ENCODE data around the gene SLC22A17.
"Not testable (repeated sequence)": the region's sequence is repeated elsewhere in the genome, so short reads cannot be mapped to it uniquely, and the experiment has no call there.

Gene SLC22A17

DNA sequence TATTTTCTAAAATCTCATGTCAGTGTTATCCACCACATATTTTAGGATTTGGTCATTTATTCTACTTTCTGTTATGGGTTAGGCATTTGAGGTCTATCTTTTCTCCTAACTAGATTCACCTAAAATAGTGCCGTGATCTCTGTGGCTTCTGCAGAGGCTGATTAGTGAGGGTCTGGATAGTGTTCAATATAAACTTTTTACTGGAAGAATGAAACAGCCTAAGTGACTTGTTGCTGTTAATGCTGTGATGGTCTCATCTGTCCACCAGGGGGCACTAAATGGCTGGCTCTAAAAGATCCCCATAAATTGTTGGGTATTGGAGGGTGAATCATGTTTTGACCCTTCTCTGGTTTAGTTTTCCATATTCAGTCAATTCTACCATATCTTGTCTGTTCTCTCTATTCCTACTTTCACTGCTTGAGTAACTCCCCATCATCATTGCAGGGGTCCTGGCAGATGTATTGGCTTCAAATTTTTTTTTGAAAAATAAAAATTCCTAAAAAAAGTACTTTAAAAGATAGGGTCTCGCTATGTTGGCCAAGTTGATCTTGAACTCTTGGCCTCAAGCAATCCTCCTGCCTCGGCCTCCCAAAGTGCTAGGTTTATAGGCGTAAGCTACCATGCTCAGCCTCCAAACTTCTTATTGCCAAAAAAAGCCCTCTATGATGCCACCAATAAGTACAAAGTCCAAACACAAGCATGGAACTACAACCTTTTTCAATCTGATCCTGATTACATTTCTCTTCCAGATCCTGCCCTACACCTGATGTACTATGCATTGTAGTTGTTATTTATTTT lies 24.5 kb downstream of the SLC22A17 start:
- peak; percentile 51 for DNase-seq

- DNase-seq, result no peak
Measured at GRCh38 chr14:23326491-23327332, 26.0 kb downstream of the SLC22A17 start.

DNA sequence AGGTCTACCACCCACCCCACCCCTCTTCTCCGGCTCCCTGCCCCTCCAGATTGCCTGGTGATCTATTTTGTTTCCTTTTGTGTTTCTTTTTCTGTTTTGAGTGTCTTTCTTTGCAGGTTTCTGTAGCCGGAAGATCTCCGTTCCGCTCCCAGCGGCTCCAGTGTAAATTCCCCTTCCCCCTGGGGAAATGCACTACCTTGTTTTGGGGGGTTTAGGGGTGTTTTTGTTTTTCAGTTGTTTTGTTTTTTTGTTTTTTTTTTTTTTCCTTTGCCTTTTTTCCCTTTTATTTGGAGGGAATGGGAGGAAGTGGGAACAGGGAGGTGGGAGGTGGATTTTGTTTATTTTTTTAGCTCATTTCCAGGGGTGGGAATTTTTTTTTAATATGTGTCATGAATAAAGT lies 26.9 kb downstream of the SLC22A17 start:
- not testable (repeated sequence) for DNase-seq

DNA sequence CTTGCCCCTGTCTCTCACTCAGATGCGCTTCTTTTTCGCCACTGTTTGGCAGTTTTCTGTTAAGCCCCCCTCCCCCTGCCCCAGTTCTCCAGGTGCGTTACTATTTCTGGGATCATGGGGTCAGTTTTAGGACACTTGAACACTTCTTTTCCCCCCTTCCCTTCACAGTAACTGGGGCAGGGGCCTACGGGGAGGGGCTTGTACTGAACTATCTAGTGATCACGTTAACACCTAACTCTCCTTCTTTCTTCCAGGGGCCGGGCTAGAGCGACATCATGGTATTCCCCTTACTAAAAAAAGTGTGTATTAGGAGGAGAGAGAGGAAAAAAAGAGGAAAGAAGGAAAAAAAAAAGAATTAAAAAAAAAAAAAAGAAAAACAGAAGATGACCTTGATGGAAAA lies 27.7 kb downstream of the SLC22A17 start:
- no peak for DNase-seq

GRCh38 chr14:23324455-23324846 lies 28.2 kb downstream of the SLC22A17 start:
- no peak for DNase-seq

- DNase-seq, result no peak
Measured at GRCh38 chr14:23323838-23324454, 28.7 kb downstream of the SLC22A17 start.

DNA sequence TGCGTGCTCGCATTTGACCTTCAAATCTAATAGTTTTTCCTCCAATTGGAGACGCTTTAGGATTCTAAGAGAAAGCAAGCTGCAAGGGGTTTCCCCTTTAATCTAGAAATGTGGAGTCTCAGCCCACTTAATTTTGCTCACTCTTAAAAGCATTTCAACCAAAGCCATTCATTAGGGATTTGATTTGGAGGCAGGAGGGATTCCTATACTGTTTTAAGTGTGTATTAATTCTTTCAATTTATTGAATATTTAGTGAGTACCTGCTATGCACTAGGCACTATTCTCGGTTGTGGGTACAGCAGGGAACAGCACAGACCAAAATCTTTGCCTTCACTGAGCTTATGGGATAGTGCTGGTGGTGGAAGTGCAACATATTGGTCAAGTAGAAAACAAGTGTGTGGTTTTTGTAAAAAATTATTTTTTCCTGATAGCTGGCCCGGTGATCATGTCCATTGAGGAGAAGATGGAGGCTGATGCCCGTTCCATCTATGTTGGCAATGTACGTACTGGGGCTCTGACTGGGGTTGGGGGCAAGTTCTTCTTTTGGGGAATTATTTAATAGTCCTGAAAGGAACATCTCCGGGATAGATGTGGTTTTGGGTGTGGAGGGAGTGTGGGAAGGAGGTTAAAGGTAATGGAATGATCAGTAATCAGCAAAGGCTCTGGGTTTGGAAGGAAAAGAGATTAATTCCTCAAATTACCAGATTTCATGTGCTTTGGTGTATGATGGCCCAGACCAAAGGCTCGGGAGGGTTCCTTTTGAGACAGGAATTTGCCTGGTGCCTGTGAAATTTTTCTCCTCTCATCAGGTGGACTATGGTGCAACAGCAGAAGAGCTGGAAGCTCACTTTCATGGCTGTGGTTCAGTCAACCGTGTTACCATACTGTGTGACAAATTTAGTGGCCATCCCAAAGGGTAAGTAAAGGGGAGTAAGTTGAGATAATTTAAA lies 29.8 kb downstream of the SLC22A17 start:
- no peak for DNase-seq

- no peak for DNase-seq
Measured at GRCh38 chr14:23321572-23322547, 30.8 kb downstream of the SLC22A17 start.

DNA sequence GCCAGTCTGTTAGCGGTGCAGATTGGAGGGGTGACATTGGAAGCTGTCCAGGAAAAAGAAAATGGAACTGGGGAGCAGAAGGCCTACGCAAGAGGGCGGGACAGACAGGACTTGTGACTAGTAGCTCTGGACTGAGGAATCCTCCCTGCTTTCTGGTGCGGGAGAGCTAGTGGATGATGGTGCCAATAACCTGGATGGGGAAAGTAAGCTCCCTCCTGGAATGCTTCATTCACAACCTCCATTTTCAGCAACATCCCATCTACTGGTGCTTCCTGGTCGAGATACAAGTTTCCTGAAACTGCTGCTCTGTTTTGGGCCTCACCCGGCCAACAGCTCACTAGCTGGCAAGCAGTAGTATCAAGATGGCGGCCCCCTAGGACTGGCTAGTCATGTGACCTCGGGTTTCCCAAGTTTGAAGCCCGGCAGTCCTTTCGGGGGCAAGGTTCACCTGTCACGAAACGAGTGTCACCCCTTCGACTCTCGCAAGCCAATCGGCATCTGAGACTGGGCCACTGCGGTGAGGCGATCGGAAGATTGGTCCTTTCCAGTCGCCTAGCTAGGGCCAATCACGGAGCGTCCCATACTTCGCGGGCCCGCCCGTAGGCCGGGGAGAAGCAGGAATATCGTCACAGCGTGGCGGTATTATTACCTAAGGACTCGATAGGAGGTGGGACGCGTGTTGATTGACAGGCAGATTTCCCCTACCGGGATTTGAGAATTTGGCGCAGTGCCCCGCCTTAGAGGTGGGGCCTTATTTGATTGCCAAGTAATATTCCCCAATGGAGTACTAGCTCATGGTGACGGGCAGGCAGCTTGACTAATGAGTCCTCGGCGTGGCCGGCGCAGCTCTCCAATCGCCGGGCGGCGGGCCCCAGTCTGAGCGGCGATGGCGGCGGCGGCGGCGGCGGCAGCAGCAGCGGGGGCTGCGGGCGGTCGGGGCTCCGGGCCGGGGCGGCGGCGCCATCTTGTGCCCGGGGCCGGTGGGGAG lies 31.8 kb downstream of the SLC22A17 start, which contains the start of gene PABPN1:
Gene PABPN1, plus strand, starts transcription at position 874 of the 988 bp plus-strand sequence. Its CDS starts 13 bp downstream, at position 887.
- DNase-seq, result peak; percentile 99

- DNase-seq, result no peak
Measured at GRCh38 chr14:23319746-23320583, 32.7 kb downstream of the SLC22A17 start.

DNA sequence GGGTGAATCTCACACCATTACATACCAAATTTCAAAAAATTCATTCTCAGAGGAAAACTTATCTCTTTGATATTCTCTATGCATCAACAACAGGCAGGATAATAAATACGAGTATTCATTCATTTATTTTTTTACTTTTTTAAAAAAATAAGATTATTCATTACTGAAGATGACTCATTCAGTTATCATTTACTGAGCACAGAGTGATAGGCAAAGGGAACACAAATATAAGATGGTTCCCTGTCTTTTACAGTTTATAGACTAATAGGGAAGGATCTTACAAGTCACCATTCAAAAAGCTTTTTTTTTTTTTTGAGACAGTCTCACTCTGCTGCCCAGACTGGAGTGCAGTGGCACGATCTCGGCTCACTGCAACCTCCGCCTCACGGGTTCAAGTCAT lies 36.4 kb downstream of the SLC22A17 start:
- no peak for DNase-seq

DNA sequence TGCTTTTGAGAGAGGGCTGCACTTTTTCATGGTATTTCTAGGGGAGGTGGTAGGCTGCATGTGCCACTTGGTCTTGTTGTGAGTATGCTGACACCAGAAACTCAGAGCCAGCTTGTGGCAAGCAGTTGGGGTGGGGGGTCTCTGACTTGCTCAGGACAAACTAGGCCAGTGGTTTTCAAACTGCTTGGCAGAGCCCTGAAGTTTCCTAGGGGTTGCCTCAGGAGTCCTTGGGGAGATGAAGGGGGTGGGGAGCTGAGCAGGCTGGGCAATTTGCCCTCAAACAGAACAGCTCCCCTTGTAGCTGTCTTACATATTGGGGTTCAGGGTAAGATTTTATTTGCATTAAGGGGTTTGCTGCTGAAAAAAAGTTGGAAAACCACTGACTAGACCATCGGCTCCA lies 42.1 kb downstream of the SLC22A17 start:
- no peak for DNase-seq

DNA sequence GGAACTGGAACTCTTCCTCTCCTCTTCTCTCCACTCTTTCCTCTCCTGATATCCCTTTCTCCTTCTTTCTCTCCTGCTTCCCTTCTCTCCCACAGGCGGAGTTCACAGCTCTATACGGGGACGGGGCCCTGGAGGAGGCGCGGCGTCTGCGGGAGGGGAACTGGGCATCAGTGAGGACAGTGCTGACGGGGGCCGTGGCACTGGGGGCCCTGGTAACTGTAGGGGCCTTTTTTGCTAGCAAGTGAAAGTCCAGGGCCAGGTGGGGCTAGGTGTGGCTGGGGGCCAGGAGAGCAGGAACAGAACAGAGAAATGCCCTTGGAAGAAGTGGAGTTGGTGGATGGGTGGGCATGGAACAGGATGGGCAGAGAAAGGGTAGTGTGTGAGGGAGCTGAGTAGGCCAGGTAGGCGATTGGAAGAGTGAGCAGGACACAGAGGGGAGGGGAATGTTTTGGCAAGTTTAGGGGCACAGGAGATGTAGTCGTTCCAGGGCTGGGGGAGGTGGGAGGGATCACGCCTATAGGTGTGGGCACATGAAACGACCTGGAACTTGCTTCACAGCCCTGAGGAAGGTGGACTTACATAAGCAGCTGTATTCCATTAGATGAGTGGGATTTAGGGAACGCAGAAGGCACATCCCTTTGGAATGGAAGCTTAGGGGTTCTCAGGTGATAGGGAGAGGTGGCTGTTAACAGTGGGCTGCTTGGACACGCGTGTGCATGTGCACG lies 43.8 kb downstream of the SLC22A17 start:
- DNase-seq, result no peak

DNA sequence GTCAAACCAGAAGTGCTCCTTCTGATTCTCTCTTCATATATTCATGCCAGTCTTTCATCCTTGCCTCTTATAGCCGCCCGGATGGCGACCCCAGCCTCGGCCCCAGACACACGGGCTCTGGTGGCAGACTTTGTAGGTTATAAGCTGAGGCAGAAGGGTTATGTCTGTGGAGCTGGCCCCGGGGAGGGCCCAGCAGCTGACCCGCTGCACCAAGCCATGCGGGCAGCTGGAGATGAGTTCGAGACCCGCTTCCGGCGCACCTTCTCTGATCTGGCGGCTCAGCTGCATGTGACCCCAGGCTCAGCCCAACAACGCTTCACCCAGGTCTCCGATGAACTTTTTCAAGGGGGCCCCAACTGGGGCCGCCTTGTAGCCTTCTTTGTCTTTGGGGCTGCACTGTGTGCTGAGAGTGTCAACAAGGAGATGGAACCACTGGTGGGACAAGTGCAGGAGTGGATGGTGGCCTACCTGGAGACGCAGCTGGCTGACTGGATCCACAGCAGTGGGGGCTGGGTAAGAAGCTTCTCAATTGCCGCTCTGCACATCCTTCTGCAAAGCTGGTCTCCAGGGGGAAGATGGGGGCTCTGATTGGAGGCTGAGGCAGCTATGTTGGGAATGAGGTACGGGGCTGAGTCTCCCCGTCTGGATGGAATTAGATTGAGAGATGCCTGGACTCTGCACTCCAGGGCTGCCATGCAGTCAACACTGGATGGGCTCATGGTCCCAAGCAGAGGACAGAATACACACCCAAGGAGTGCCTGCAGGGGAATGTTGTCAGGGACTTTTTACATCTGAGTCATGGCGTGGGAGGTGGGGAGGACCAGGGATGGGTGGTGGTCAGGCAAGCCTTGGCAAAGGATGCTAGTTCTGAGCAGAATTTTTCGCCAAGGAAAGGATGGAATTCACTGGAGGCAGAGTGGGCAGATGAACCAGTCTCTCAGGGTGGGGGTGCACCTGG lies 44.7 kb downstream of the SLC22A17 start:
- no peak for DNase-seq

- DNase-seq, result no peak
Measured at GRCh38 chr14:23307146-23307530, 45.5 kb downstream of the SLC22A17 start.

DNA sequence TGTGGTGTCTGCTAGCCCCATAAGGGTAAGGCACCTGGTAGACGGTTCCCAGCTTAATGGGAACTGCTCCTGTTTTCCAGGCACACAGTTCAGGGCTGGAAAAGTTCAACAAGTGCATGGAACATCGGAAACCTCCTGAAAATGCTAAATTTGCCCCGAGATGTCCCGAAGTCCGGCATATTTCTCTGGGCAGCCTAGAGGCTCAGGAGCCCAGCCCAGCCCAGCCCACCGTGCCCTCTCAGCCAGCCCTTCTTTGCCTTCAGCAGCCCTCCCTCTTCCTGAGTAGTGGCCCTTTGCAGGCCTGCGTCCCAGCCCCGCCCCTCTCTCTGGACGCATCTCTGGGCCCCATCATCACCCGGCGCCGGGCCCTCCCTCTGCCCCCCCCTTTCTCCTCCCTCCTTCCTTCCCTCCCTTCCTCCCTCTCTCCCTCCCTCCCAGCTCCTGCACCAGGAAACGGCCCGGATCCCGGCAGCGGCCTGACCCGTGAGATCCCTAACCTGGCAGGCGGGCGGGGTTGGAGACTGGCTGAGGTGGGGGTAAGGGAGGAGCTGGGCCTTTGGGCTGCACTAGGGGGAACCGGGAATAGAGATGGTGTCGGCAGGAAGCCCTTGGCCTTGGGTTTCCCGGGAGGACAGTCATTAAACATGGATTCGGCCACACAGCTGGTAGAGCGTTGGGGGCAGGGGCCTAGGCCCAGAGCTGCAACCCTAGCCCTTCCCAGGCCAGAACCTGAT lies 46.1 kb downstream of the SLC22A17 start, which contains the start of gene BCL2L2:
Gene BCL2L2, plus strand, starts transcription at position 422 of the 734 bp plus-strand sequence. CDS start 935 bp downstream, outside the sequence.
- peak; percentile 70 for DNase-seq
